Esophagus muscularis mucosa (tissue), 3 donors: ENCODE measurements around the gene ZNF672.

Experiments used
- POLR2A ChIP-seq: fragments of 450-650 bp; IDR thresholded peaks from one replicate; pipeline ENCODE4 v1.6.1; 2017; ENCODE audit warnings: antibody characterized with exemption, moderate library complexity, mild to moderate bottlenecking, low read depth
- TF ChIP-seq, protein P1 (sequence below), 3 experiments: fragments of 200-600 bp in 2 of 3; fragments of 450-650 bp in 1 of 3; sonication (generic) in 2 of 3; IDR thresholded peaks; one replicate each; pipeline ENCODE4 v1.5.1; 2017 to 2019; ENCODE audit warnings: antibody characterized with exemption in 3 of 3, mild to moderate bottlenecking in 2 of 3, moderate library complexity in 1 of 3

DNA sequence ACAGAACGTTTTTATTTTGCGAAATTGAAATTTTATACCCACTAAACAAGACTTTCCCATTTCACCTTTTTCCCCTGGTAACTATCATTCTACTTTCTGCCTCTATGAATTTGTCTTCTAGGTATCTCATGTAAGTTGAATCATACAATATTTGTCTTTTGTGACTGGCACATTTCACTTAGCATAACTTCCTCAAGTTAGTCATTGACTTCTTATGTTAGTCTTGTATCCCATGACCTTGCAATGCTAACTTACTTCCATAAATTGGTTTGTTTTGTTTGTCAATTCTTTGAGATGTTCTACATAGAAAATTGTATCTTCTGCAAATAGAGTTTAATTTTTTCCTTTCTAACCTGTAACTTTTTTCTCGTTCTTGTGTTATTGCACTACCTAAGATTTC is 39.2 kb upstream of the ZNF672 start:
- TF ChIP-seq, protein P1, sequence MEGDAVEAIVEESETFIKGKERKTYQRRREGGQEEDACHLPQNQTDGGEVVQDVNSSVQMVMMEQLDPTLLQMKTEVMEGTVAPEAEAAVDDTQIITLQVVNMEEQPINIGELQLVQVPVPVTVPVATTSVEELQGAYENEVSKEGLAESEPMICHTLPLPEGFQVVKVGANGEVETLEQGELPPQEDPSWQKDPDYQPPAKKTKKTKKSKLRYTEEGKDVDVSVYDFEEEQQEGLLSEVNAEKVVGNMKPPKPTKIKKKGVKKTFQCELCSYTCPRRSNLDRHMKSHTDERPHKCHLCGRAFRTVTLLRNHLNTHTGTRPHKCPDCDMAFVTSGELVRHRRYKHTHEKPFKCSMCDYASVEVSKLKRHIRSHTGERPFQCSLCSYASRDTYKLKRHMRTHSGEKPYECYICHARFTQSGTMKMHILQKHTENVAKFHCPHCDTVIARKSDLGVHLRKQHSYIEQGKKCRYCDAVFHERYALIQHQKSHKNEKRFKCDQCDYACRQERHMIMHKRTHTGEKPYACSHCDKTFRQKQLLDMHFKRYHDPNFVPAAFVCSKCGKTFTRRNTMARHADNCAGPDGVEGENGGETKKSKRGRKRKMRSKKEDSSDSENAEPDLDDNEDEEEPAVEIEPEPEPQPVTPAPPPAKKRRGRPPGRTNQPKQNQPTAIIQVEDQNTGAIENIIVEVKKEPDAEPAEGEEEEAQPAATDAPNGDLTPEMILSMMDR (IDR thresholded peaks at IDR 0.05), result no peak
- TF ChIP-seq POLR2A, result no peak
